Measurements from ENCODE around the gene TINCR. TPM values are rescaled to one million over a fixed set of nuclear protein-coding genes. Genes with fewer than 3 reads are reported as not detected.

The TINCR gene
- total RNA-seq, 2 donors from 2014 or later: 6.7 to 8.4 TPM

GRCh38 chr19:5514001-5514400 is 53.8 kb downstream of the TINCR start:
- H3K27me3 ChIP-seq (replicated peaks; ENCODE audit: insufficient read depth): no peaks in the 10 kb centered on the region
- no peaks in the 10 kb centered on the region for H3K4me1 ChIP-seq (replicated peaks)
- no peaks in the 10 kb centered on the region for H3K9me3 ChIP-seq
- WGBS: 57% methylated on average over 3 of the region's 3 CpGs
- H3K27ac ChIP-seq: no peak overlapping the region
- H3K36me3 ChIP-seq: no peaks in the 10 kb centered on the region
- intact Hi-C loops (cut with DNase I): no loop called here
- no peak for TF ChIP-seq POLR2A (IDR thresholded peaks at IDR 0.05)
- no peak for TF ChIP-seq CTCF (IDR thresholded peaks at IDR 0.05)
- TF ChIP-seq POLR2AphosphoS5 (IDR thresholded peaks at IDR 0.05): no peak
- no peak overlapping the region for H3K4me3 ChIP-seq
- no peak for DNase-seq (ENCODE audit: low spot score)

GRCh38 chr19:5512715-5513114 is 55.0 kb downstream of the TINCR start:
- intact Hi-C loops (cut with DNase I): no loop called here
- WGBS: 77% methylated on average over 23 of the region's 23 CpGs
- H3K4me1 ChIP-seq (replicated peaks): no peaks in the 10 kb centered on the region
- no peaks in the 10 kb centered on the region for H3K36me3 ChIP-seq
- no peaks in the 10 kb centered on the region for H3K27me3 ChIP-seq (replicated peaks; ENCODE audit: insufficient read depth)
- no peak for TF ChIP-seq POLR2AphosphoS5 (IDR thresholded peaks at IDR 0.05)
- TF ChIP-seq POLR2A (IDR thresholded peaks at IDR 0.05): no peak
- no peak for TF ChIP-seq CTCF (IDR thresholded peaks at IDR 0.05)
- H3K9me3 ChIP-seq: no peaks in the 10 kb centered on the region
- no peak overlapping the region for H3K4me3 ChIP-seq
- H3K27ac ChIP-seq: no peak overlapping the region
- DNase-seq (ENCODE audit: low spot score): no peak

Small RNAs within 50 kb of the gene (small RNA-seq; reads per million reads assigned to genes)
- 0 reads per million in 2 donors for gene SNRPEP4

Other genes with a start within 250 kb of the TINCR start
- 100 to 1,000 TPM; 221 to 379 TPM for gene PTPRS, start 227.1 kb downstream of the TINCR start, total RNA-seq
- 10 to 100 TPM in 1 of 2 donors, not detected in 1; 13.2 TPM for gene ZNRF4, start 112.5 kb downstream of the TINCR start, total RNA-seq
- 100 to 1,000 TPM in 1 of 2 donors, 10 to 100 TPM in 1; 37.8 to 118 TPM for gene SAFB2, start 54.8 kb upstream of the TINCR start, total RNA-seq
- 100 to 1,000 TPM in 1 of 2 donors, 10 to 100 TPM in 1; 63.6 to 182 TPM for gene SAFB, start 55.1 kb upstream of the TINCR start, total RNA-seq
- 10 to 100 TPM; 42.8 to 54.2 TPM for gene MICOS13, start 112.6 kb upstream of the TINCR start, total RNA-seq
- 10 to 100 TPM; 15.6 to 17.9 TPM for gene HSD11B1L, start 113.1 kb upstream of the TINCR start, total RNA-seq
- gene RPL36, start 122.3 kb upstream of the TINCR start, total RNA-seq: 1,000 to 10,000 TPM in 1 of 2 donors, 100 to 1,000 TPM in 1; 628 to 1,303 TPM
- gene LONP1, start 152.2 kb upstream of the TINCR start, total RNA-seq: 100 to 1,000 TPM in 1 of 2 donors, 10 to 100 TPM in 1; 62.7 to 120 TPM
- gene CATSPERD, start 152.7 kb upstream of the TINCR start, total RNA-seq: 1 to 10 TPM in 1 of 2 donors, not detected in 1; 1.4 TPM
- 1 to 10 TPM; 1.6 to 6.8 TPM for gene PRR22, start 216.8 kb upstream of the TINCR start, total RNA-seq
- gene DUS3L, start 223.2 kb upstream of the TINCR start, total RNA-seq: 10 to 100 TPM; 43.8 to 57.5 TPM
- 10 to 100 TPM in 1 of 2 donors, 1 to 10 TPM in 1; 9.7 to 12.9 TPM for gene NRTN, start 237.1 kb upstream of the TINCR start, total RNA-seq

All from prostate gland (tissue), 2 donors.